ENCODE measurements around the gene CPVL. TPM values are rescaled to one million over a fixed set of nuclear protein-coding genes. Genes with fewer than 3 reads are reported as not detected.

CPVL gene
- total RNA-seq, 4 donors from 2014 or later, result 25.1 to 58.6 (median 38.6) TPM

DNA sequence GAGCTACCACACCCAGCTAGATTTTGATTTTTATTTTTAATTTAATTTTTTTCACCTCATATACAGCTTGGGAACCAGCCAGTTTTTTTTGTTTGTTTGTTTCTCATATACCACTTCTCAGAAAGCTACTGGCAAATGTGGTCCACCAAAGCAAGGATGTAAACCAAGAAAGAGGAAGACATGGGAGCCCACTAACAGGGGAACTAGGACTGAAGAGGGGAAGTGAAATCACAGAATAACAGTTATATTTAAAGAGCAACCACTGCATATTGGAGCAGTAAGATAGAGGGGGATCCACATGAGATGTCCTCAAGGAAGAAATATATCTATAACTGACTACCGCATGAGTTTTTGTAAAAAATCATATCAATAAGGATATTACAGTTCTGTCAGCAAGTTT is 10.5 kb downstream of the CPVL start:
- DNase-seq (ENCODE audit: low spot score) (no peak), ATAC-seq (ENCODE audit: low FRiP score) (no peak)
- TF ChIP-seq, protein P1, sequence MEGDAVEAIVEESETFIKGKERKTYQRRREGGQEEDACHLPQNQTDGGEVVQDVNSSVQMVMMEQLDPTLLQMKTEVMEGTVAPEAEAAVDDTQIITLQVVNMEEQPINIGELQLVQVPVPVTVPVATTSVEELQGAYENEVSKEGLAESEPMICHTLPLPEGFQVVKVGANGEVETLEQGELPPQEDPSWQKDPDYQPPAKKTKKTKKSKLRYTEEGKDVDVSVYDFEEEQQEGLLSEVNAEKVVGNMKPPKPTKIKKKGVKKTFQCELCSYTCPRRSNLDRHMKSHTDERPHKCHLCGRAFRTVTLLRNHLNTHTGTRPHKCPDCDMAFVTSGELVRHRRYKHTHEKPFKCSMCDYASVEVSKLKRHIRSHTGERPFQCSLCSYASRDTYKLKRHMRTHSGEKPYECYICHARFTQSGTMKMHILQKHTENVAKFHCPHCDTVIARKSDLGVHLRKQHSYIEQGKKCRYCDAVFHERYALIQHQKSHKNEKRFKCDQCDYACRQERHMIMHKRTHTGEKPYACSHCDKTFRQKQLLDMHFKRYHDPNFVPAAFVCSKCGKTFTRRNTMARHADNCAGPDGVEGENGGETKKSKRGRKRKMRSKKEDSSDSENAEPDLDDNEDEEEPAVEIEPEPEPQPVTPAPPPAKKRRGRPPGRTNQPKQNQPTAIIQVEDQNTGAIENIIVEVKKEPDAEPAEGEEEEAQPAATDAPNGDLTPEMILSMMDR (IDR thresholded peaks at IDR 0.05), result no peak

DNA sequence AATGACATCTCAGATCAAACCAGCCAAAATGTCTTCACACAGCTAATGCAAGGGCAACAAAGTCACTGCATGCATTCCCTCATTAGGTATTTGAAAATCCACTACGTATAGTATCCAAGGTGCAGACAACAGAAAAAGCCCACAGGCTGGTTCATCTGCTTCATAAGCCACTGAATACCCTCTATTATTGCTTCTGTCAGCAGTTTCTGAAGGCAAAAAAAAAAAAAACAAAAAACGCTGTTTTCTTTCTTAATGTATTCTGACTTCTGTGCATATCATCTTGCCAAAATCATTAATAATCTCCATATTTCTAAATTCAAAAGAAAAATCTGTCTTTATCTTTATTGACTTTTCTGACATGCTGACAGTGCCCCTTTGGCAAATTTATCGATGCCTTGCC is 13.4 kb downstream of the CPVL start:
- DNase-seq (ENCODE audit: low spot score) (no peak), ATAC-seq (ENCODE audit: low FRiP score) (no peak)
- TF ChIP-seq, protein P1 (IDR thresholded peaks at IDR 0.05), result no peak

DNA sequence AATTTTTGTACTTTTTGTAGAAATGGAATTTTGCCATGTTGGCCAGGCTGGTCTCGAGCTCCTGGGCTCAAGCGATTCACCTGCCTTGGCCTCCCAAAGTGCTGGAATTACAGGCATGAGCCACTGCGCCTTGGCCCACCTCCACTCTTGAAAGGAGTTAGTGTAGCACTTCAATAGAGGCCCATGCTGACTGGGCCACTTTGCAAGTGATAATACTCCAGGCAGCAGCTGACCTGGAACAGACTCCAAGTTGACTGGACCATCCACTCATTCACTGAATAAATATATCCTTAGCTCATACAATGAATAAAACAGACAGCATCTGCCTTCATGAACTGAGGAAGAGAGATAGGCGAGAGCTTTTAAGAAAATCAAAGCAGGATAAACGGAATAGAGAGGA is 14.7 kb downstream of the CPVL start:
- TF ChIP-seq, protein P1 (IDR thresholded peaks at IDR 0.05), result no peak
- no peak for ATAC-seq (ENCODE audit: low FRiP score)
- DNase-seq (ENCODE audit: low spot score), result no peak

DNA sequence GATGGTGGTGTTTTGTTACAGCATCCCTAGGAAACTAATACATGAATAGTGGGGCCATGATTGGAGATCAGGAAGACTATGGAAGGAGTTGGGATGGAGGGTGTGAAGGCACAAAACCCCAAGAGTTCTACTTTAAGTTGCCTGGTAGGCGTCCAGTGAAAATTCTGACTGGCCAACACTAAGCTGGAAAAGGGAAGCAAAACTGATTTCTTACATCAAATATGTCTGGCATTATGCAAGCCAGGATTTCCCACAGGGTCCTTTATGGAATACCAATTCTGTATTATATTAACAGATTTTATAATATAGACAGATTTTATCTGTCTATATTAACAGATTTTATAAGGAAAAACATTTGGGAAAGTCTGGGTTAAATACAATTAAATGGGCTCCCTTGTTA is 16.2 kb downstream of the CPVL start:
- DNase-seq (ENCODE audit: low spot score), result no peak
- TF ChIP-seq, protein P1 (IDR thresholded peaks at IDR 0.05), result no peak
- no peak for ATAC-seq (ENCODE audit: low FRiP score)

DNA sequence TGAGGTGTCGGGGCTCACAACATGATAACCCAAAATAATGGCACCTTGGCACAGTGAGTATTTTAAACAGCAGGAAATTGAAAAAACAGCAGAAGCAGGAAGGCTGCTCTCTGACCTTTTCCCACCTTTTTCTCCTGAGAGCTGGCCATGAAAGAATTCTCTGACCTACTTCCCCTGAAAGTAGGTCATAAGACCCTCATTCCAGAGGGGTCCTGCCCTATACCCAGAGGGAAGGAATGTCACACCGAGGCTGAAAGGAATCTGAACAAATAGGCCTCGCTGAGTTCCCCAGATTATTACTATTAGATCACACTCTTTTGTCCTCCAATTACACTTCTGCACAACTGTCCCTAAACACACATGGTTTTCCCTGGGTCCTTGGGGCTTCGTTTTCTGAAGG is 18.8 kb downstream of the CPVL start:
- TF ChIP-seq, protein P1 (IDR thresholded peaks at IDR 0.05), result no peak
- DNase-seq (ENCODE audit: low spot score), result no peak
- ATAC-seq (ENCODE audit: low FRiP score), result no peak

DNA sequence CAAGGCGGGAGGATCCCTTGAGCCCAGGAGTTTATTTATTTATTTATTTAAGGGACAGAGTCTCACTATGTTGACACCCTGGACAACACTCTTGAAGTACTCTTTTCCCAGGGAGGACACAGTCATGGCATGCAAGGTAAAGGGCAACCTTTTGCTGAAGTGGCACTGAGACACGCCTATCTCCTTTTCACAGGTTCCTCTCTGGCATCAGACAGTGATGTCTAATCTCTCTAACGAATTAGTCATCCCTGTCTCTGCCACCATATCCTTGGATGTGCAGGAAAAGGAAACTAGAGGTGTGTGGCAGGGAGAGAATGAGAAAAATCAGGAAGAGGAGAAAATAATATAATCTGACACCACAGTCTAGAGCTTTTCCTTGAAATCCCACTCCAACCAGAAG is 19.5 kb downstream of the CPVL start:
- DNase-seq (ENCODE audit: low spot score) (no peak), ATAC-seq (ENCODE audit: low FRiP score) (no peak)
- TF ChIP-seq, protein P1 (IDR thresholded peaks at IDR 0.05), result no peak

DNA sequence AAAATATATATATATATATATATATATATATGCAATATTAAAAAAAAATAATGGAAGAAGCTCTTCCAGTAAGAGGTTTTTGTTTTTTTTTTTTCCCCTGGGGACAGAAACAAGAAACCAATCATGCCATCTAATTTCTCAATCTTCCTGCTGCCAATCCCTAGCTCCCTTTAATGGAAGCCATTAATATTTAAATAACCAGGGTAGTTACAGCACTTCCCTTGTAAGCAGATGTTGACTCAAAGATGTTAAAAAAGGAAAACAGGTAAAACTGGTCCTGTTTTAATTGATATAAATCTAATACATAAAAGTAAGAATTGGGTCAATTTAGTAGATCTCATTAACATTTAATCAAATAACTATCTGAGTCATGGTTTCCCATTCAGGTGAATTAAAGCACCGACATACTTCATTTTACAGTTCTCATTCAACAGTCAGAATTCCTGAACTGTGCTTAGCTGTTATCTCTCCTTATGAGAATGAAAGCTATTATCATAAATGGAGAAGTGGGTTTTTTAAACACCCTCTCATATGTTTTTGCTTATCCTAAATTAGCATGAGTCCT is 22.6 kb downstream of the CPVL start:
- TF ChIP-seq, protein P1 (IDR thresholded peaks at IDR 0.05), result no peak
- ATAC-seq (ENCODE audit: low FRiP score), result no peak

More for the DNA sequence above, 22.6 kb downstream of the CPVL start:
- no peak for DNase-seq (ENCODE audit: low spot score)
